GM12873 (cell line): Measurements from ENCODE around the gene RIPOR3.

Source experiments
- TF ChIP-seq, protein P1 (sequence below): IDR thresholded peaks from 2 replicates; pipeline ENCODE4 v1.5.1; 2012; ENCODE audit warnings: low read depth, mild to moderate bottlenecking, moderate library complexity, low read length, control low read depth; ENCODE audit not compliant: insufficient read depth; ENCODE audit errors: missing control alignments

Gene RIPOR3

DNA sequence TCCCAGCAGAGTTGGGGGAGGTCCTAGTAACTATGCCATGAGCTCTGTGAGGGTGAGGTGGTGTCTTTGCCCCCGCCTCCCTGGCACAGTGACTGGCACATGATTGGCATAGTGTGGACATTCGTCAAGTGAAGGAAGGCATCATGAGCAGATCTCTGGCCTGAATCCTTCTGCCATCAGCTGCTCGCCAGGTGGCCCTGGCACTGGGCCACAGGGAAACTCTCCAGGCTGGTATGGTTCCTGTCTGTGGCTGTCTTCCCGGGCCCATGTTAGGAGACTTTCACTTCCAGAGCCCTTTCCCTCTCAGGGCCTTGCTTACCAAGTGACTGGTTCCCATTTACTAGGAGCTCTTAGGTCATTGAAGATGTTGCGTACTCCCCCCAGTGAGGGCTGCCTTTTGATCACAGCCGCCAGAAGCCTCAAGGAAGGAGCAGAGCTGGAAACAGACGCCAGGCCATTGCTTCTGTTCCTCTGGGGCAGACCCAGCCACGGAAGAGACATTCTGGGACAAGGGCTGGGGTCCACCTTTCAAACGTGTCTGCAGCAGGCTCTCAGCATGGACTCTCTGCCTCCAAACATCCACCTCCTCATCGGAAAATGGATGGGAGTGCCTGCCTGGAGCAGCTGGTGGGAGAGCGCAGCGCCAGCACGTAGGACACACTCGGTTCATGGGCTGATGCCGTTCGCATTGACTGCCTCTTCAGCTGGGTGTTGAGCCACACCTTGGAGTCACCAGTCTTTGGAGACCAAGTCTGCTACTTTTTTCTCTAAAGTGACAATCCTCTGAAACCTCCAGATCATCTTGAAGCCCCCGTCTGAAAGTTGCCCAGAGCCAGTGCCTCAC is 113.9 kb downstream of the RIPOR3 start:
- TF ChIP-seq, protein P1, sequence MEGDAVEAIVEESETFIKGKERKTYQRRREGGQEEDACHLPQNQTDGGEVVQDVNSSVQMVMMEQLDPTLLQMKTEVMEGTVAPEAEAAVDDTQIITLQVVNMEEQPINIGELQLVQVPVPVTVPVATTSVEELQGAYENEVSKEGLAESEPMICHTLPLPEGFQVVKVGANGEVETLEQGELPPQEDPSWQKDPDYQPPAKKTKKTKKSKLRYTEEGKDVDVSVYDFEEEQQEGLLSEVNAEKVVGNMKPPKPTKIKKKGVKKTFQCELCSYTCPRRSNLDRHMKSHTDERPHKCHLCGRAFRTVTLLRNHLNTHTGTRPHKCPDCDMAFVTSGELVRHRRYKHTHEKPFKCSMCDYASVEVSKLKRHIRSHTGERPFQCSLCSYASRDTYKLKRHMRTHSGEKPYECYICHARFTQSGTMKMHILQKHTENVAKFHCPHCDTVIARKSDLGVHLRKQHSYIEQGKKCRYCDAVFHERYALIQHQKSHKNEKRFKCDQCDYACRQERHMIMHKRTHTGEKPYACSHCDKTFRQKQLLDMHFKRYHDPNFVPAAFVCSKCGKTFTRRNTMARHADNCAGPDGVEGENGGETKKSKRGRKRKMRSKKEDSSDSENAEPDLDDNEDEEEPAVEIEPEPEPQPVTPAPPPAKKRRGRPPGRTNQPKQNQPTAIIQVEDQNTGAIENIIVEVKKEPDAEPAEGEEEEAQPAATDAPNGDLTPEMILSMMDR = no peak

DNA sequence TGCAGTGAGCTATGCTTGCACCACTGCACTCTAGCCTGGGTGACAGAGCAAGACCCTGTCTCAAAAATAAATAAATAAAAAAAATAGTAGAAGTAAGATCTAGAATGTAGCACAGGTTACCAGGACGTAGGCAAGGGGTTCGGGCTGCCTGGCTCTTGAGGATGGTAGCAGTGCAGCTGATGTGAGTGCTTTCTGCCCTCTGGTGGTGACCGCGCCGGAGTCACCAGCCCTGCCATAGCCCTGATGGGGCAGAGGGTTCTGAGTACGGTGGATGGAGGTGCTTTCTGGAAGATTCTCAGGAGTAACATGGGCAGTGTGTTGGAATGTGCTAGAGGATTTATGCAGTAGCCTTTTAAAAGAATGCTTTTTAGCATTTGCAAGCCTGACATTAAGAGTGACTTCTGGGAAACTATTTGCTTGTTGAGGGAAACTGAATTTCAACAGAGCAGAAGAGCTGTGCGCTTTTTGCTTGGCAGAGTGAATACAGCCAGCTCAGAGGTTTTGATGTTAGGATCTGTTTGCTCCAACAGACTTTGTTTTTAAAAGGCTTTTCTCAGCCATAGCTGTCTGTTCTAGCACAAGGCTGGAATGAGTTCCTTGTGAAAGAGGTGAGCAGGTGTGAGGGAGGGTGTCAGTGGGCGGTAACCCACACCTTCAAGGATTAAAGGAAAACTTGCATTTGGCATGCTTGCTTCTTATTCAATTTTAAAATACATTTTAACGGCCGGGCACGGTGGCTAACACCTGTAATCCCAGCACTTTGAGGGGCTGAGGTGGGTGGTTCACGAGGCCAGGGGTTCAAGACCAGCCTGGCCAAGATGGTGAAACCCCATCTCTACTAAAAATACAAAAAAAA is 115.2 kb downstream of the RIPOR3 start:
- TF ChIP-seq, protein P1 = peak; percentile 74

DNA sequence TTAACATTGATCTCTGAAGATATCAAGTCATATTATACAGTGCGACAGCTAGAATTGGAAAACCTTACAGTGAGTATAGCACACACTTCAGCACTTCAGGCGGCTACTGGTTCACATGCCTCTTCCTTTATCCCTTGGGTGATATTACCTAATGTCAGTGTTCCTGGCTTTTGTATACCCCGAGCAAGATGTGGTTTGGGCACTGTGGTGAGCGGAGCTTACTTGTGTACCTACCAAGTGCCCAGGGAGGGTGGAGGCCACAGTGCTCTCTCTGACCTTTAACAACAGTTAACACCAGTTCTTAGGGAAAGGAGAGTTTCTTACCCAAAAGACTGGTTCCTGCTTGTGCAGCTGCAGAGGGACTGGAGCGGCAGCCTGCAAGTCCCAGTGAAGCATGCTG is 116.8 kb downstream of the RIPOR3 start:
- TF ChIP-seq, protein P1 = no peak

DNA sequence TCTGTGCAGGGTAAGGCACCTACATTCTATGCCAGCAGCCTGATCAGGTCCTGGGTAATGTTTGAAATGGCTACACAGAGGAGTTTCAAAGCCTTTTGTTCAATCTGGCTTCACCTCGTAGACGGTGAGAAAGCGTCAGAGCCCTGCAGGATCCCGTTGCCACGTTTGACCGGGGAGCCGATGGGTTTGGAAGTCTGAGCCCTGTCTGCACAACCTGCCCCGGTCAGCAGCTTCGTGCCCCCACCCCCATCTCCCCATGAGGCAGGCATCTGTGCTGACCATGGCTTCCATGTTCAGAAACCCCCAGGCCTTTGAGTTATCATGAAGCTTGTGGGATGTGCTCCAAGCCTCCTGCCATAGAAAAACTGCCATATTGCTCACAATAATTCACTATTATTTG is 117.2 kb downstream of the RIPOR3 start:
- TF ChIP-seq, protein P1 = no peak

DNA sequence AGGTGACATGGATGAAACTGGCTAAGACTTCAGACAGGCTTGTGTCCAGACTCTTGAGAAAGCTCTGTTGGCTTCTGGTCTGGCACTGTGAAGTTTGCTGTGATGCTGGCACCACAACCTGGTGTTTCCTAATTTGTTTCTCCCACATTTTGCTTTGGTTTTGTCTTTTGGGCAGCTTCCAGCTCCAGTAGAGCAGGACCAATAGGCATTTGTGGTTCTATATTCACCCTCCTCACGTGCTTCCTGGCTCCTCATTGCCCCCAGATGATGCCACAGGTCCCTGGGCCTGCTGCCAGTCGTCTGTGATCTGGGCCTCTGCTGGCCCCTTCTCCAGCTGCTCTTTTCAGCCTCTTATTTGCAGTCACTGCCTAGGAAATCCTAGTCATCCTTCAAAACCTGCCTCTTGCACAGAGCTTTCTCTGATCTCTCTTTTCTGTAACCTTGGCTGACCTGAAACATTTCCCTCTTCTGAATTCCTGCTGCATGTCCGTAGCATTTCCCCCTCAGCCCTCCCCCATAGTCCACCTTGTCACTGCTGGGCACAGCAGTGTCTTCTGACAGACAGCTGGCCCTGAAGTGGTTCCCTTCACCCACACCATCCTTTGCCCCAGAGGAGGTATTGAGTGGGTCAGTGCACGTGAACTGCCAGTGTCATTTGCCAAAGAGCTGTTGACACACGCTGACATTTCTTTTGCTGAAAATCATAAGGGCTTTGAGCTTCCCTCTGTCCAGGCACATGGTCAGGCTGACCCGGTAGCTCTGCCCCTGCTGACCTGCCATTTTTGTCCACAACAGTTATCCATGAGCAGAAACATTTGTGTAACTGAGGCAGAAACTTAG is 118.2 kb downstream of the RIPOR3 start:
- TF ChIP-seq, protein P1 = no peak

DNA sequence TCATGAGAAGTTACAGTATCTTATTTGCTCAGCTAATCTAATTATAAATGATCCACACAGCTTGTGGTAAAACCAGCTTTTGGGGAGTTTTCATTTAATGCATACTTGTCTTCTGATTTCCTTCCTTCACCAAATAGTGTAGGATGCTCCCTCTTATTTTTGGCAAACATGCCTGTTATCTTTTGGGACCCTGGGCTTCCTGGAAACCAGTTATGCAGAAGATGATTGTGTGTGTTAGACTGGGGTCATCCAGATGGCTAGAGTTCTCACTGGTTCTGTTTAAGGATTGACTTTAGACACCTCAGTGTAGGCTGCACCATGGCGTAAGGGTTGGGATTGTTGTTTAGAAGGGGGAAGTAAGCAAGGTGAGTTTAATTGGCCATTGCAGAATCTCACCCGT is 119.9 kb downstream of the RIPOR3 start:
- TF ChIP-seq, protein P1 = no peak
